Measurements from ENCODE around the gene RAD18.

The RAD18 gene

GRCh38 chr3:8985876-8986275 is 22.6 kb upstream of the RAD18 start:
- no peak for DNase-seq (ENCODE audit: low read depth, low spot score)

- no peak for DNase-seq (ENCODE audit: low read depth, low spot score)
These were observed 22.1 kb upstream of the RAD18 start for GRCh38 chr3:8985411-8985831.

- DNase-seq (ENCODE audit: low read depth, low spot score), result no peak
These were observed 21.3 kb upstream of the RAD18 start for GRCh38 chr3:8984526-8984925.

DNA sequence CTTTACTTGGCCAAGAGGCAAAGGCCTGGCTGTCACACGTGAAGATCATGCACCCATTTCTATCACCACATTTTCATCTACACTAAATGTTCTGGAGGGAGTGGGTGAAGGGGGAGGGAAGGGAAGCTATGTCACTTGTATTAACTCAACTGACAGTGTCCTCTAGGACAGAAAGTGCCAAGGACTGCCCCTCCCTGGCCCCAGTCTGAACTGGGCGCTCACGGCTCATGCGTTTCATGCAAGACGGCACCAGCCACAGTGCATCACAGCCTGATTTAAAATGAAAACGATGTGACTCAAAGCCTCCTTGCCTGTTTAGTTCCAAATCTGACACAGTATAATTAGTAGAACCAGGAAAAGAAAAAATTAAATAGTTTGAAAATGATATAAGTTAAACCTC is 20.8 kb upstream of the RAD18 start:
- no peak for DNase-seq (ENCODE audit: low read depth, low spot score)

- DNase-seq (ENCODE audit: low read depth, low spot score), result no peak
These were observed 20.3 kb upstream of the RAD18 start for GRCh38 chr3:8983591-8983990.

DNA sequence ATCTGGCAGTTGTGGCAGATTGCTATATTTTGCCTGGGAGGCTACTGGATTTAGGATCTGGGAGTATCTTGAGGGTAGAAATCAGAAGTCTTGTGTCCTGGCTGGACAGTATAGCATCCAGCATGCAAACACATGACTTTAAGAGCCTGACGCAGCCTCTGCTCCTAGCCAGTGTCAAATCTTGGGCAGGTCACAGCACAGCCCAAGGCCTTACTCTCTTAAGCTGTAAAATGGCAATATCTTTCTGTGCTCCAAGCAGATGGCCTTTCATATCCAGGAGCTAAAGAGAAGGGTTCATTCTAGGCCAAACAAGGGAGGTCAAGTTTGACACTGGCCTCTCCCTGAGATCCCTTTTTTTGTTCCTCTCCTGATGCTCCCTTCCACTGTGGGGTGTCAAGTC is 19.8 kb upstream of the RAD18 start:
- DNase-seq (ENCODE audit: low read depth, low spot score), result no peak

- DNase-seq (ENCODE audit: low read depth, low spot score), result no peak
These were observed 19.2 kb upstream of the RAD18 start for GRCh38 chr3:8982509-8982908.

DNA sequence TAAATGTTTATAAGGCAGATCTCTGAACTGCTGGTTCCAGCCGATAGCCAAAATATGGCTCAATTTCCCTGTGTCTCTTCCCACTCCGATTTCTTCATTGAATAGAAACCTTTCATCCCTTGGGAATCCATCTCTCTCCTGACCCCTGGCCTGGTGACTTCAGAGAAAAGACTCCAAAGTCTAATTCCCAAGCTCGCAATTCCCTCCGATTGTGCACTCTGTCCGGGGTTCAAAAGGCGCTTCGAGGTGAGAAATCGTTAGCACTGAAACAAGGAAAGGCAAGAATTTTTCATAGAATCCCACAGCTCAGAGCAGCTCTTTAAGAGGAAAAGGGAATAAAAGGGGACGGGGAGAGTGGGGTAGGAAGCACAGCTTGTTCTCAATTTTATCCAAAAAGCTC is 18.4 kb upstream of the RAD18 start:
- no peak for DNase-seq (ENCODE audit: low read depth, low spot score)

GRCh38 chr3:8981296-8981695 is 18.0 kb upstream of the RAD18 start:
- DNase-seq (ENCODE audit: low read depth, low spot score), result no peak

- DNase-seq (ENCODE audit: low read depth, low spot score), result no peak
These were observed 17.5 kb upstream of the RAD18 start for GRCh38 chr3:8980756-8981257.

GRCh38 chr3:8979262-8979661 is 16.0 kb upstream of the RAD18 start:
- no peak for DNase-seq (ENCODE audit: low read depth, low spot score)

- no peak for DNase-seq (ENCODE audit: low read depth, low spot score)
These were observed 15.3 kb upstream of the RAD18 start for GRCh38 chr3:8978551-8978950.

DNA sequence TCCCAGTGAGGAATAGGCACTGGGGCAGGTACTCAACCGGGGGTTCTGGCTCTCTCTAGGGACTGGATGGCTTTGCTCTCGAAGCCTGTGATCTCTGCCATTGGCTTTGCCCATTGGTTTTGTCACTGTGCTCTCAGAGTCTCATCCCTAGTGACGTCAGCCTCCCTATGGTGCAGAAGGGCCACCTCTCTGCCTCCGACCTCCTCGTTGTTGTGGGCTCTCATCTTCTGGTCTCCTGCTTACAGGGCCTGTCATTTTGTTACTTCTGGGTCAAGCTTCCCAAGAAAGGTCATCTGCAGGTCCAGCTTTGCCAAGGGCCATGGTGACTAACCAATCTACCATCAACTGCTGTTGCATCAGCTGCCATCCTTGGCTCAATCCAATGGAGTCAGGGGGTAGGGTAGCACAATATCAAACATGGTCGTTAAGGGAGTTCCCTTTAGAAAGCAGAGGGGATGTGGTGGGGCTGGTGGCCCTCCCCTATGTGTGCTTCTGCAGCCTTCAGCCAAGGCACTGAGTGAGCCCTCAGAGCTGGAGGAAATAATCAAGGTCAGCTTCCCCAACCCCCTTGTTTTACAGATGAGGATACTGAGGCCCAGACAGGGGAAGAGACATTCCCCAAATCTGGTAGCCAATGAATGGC is 13.4 kb upstream of the RAD18 start:
- DNase-seq (ENCODE audit: low read depth, low spot score), result no peak

DNA sequence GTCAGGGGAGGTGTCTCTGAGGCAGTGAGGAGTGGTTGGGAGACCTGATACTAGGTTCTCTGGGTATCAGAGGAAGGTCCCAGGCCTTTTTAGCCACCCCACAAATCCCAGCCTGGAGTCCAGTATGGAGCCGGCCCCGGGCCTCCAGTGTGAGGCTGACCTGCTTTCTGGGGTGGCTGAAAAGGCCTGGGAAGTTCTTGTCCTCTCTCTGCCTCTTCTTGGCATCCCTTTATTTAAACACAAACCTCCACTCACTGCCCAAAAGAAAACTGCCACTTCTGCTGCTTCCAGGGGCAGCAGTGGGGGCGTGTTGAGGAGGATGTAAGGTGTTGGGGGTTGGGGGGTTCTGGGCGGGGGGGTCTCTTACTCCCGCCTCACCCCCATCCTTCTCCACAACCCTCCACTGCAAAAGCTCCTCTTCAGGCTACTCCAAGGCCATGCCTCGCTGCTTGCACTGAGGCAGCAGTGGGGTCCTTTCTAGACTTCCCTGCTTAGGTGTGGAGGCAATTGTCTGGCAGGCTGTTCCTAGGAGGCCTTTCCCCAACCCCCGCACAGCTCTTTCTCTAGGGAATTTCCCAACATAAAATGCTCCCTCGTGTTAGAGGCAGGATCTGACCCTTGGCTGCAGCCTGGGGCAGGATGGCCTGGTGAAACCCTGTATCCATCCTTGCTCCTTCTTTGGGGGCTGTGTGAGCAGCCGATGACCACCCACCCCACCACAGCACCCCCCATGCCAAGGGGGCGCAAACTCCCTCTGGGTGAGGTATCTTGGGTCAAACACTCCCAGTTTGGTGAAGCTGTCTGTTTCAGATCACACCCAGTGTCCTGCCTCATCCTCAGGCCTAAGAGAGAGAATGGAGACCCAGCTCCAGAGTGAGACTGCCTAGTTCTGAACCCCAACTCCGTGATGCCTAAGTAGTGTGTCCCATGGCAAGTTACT is 12.1 kb upstream of the RAD18 start:
- no peak for DNase-seq (ENCODE audit: low read depth, low spot score)

DNA sequence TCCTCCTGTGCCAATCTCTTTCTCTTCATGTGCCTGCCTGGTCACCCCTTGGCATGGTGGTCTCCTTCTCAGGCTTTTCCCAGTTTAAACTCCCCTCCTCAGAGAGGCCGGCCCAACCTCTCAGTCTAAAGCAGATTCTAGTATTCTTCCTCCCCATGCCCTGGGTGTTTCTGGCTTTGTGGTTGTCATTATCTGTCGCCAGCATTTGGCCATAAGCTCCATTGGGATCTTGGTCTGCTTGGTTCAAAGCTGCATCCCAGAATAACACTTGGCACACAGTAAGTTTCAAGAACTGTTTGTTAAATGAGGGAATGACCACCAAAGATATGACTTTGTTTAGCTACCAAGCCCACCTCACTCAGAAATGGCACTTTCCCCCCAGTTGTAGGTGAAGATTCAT is 11.2 kb upstream of the RAD18 start:
- DNase-seq (ENCODE audit: low read depth, low spot score), result no peak

- DNase-seq (ENCODE audit: low read depth, low spot score), result no peak
These were observed 9.4 kb upstream of the RAD18 start for GRCh38 chr3:8972639-8973038.

GRCh38 chr3:8970971-8971589 is 7.8 kb upstream of the RAD18 start:
- peak; percentile 47 for DNase-seq (ENCODE audit: low read depth, low spot score)

GRCh38 chr3:8969241-8969640 is 6.0 kb upstream of the RAD18 start:
- no peak for DNase-seq (ENCODE audit: low read depth, low spot score)

DNA sequence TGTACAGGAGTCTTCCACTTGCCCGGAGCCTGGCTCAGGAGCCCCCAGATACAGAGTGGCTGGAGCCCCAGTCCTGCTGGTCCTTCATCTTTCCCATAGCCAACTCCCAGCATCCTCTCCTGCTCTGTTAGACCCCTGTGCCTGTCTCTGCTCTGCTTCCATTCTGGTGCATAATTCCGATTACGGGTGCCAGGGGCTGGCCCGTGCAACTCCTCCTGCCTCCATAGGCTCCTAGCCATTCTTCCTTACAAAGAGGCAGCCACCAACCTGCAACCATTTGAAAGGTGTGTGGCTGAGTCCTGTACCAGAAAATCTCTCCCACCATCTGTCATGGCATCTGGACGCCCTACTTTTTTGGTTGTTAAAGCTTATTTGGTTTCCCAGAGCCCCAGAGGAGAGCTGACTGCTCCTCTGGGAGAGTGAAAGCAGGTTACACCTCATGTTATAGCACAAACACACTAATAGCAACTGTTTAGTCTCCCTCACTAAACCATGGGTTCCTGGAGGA is 5.2 kb upstream of the RAD18 start:
- no peak for DNase-seq (ENCODE audit: low read depth, low spot score)

- DNase-seq (ENCODE audit: low read depth, low spot score), result no peak
These were observed 4.3 kb upstream of the RAD18 start for GRCh38 chr3:8967553-8967952.

GRCh38 chr3:8966820-8967348 is 3.6 kb upstream of the RAD18 start:
- DNase-seq (ENCODE audit: low read depth, low spot score), result no peak

All from activated CD4-positive, CD25-positive, alpha-beta regulatory T cell treated with anti-CD3 and anti-CD28 coated beads, Interleukin-2, amount 50 U/mL, for 16 hours (primary cell).